Activated T-cell treated with anti-CD3 and anti-CD28 coated beads for 1 hour (primary cell): ENCODE data around the gene HERC3.
A peak's percentile ranks its signal among the peaks of the same experiment; 100 is the strongest.

Source experiments
- DNase-seq: peaks from one replicate; pipeline ENCODE4 v3.0.0-alpha.2; 2020; ENCODE audit warnings: low read depth

Gene HERC3

GRCh38 chr4:88720451-88721428 is 128.5 kb downstream of the HERC3 start:
- no peak for DNase-seq

DNA sequence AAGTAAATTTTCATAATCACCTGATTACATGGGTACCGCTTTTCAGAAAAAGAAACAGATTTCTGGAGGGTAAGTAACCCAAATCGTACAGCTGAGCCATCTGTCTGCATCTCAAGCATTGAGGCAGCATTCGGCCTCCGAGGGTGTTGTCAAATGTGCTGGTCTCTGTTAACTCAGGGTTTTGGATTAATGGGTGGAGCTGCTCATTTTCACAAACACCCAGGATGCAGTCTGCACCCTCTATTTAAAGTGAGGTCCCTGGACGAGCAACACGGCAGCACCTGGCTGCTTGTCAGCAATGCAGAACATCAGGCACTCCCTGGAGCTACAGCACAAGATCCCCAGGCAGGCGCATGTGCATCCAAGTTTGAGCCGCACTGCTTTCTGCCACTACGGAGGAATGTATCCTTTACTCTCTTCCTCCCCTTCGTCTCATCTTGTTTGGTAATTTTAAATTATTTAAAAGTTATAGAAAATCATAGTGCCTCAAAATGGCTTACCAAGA is 130.0 kb downstream of the HERC3 start:
- no peak for DNase-seq

DNA sequence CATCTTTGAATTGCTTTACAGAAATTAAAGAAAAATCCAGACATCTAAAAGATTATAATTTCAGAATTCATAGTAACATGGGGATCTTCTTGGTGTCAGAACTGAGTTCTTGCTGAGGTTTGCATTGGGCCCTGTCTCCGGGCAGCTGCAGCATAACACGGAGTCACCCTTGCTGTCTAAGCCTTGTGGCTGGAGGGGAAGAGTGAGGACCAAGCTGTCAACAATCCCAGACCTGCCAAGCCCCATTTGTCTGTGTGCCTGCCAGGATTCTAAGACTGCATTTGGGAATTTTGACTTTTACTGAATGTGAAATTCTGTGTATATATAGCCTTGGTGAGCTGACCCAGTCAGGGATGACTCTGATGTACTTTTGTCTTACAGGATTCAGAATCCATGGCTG is 130.5 kb downstream of the HERC3 start:
- no peak for DNase-seq

DNA sequence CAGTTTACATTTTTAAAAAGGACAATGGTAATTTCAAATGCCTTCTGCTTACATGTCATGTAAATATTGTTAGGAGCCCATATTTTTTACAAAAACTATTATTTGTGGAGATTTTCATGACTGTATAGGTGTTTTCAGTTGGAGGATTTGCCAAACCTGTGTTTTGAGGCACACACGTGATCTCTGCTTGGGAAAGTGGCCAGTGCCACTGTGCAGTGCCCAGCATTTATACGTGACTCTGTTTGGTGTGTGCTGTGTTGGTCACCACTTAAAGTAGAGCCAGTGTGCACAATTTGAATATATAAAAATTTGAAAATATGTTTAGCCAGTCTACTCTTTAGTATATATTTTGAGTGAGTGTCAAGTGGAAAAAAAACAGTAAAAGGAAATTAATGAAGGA is 132.1 kb downstream of the HERC3 start:
- DNase-seq: no peak

- no peak for DNase-seq
Observed at GRCh38 chr4:88725143-88725542, 132.9 kb downstream of the HERC3 start.

- no peak for DNase-seq
Observed at GRCh38 chr4:88725986-88726385, 133.7 kb downstream of the HERC3 start.

DNA sequence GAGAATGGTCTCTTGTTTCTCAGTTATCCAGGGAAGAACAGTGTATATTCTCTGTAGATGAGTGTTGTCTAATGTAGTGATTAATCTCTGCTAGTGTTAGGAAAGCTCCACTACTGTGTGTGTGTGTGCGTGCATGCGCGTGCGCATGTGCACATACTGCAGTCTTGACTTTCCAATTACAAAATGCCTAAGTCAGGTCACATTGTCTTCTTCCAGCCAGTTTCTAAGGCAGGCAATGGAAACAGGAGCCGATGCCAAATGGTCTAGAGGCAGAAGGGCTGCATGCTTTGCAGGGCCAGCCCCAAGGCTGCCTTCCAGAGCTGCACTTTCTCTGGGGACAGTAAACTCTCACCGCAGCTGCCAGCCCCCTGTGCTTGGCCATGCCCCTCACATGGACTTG is 135.9 kb downstream of the HERC3 start:
- DNase-seq: no peak

GRCh38 chr4:88729146-88729760 is 137.0 kb downstream of the HERC3 start:
- DNase-seq: no peak

- DNase-seq: no peak
Observed at GRCh38 chr4:88730811-88731210, 138.5 kb downstream of the HERC3 start.

GRCh38 chr4:88731381-88731780 is 139.1 kb downstream of the HERC3 start:
- no peak for DNase-seq

GRCh38 chr4:88732714-88733368 is 140.6 kb downstream of the HERC3 start:
- no peak for DNase-seq

DNA sequence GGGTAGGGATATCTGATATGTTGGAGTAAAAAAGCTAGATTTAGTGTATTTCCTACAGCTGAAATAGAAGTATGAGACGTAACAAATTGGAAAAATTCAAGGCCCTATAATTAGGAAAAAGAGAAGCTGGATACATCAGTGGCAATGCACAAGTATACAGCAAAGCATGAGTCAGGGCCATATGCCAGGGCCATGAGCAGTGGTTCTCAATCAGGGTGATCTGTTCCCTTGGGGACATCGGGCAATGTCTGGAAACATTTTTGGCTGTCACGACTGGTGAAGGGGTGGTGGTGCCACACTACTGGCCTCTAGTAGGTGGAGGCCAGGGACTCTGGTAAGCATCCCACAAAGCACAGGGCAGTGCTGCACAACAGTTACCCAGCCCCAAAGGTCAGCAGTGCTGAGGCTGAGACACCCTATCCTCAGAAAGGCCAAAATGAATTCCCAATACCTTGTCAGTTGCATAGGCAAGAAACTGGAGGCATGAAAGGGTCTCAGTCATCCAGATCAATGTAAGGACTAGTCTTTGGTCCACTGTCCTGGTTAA is 142.2 kb downstream of the HERC3 start:
- no peak for DNase-seq

DNA sequence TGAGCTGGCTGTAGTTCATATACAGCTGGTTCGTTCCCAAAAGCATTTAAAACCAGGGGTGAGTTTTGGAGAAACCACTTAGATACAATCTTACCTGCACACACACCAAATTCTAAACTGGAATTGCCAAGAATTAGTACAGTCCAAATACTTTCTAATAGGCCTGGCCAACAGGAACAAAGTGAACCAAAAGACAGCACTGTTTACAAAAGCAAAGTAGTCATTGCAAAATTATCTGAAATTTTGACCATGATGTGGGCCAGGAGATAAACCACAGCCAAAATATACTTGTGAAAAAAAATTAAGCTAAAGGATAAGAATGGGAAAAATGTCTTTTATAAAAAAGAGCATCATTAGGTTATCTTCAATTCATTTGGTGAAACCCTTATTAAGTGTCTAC is 143.3 kb downstream of the HERC3 start:
- DNase-seq: no peak

DNA sequence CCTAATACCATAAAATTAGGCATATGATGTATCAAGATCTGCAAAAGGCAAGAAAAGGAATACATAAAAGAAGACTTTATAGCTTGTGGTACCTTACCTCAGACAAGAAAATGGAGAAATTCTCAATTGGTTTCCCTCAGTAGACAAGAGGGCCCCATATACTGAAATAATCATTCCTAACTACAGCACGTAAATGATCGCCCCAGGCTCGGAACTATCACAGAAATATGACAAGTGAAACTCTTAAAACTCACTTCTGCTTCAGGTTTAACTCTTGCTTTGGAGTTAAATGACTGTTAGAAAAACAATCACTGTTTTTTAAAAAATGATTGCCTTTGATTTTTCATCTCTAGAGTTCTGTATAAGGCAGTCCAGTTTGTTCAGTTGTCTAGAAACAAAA is 144.0 kb downstream of the HERC3 start:
- DNase-seq: no peak

DNA sequence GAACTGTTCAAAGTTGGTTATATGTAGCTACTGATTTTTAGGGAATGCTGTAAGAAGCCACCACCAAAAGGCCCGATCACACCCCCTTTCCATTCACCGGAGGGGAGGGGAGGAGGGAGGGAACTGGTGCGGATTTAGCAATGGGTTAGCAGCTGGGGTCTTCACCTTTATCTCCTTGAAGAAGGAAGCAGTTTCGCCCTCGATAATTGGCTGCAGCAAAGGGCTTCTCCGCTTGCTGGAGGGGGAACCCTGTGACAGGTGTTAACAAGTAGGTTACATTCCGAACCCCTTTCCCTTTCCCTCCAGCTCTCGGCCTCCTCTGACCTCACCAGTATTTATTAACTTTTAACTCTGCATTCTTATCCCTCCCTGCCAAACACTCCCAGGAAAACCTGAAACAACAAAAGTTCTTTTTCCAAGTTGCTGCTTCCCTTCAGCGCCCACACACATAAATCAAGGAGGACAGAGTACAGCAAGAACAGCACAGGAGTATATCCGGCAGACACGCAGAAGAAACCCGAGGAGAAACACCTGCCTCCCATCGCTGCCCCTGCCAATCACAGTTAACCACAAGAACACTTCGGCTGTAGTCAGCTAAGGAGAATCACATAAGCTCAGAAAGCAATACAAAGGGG is 145.1 kb downstream of the HERC3 start:
- peak; percentile 5 for DNase-seq

DNA sequence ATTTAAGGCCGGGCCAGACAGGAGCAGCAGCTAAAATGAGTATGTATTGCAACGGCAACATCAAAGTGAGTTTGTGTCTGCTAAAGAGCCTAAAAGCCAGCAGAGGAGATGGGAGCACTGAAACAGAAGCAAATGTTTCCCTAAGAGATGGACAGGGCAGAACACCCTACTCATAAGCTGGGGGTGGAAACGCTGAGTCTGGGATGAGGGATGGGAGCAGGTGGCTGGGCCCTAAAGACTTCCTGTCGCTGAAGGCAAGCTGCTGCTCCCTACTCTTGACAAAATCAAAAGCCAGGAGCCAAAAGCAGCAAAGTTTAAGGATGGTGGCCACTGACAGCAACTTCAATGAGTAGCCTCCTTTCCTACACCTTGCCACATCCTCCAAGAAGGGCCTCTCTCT is 145.9 kb downstream of the HERC3 start:
- no peak for DNase-seq

GRCh38 chr4:88742561-88742960 is 150.3 kb downstream of the HERC3 start:
- DNase-seq: no peak

DNA sequence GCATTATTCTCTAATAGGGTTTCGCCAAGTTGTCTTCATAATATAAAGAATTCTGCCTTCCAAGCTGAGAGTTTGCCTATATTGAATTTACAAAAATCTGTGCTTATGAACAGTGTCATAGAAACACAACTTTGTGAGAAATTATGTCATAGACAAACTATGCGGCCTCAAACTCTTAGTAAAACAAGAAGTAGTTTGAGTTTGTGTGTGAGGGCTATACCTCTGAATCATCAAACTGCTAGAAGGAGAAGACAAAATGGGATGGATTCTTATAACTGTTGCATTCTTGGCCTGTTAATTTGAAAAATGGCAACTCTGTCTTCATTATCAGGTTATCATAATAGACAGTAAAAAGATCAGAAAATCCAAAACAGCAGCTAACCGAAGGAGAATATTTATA is 151.4 kb downstream of the HERC3 start:
- DNase-seq: no peak

GRCh38 chr4:88744609-88745008 is 152.3 kb downstream of the HERC3 start:
- DNase-seq: no peak

GRCh38 chr4:88745175-88745574 is 152.9 kb downstream of the HERC3 start:
- no peak for DNase-seq

- no peak for DNase-seq
Observed at GRCh38 chr4:88745581-88746163, 153.4 kb downstream of the HERC3 start.

DNA sequence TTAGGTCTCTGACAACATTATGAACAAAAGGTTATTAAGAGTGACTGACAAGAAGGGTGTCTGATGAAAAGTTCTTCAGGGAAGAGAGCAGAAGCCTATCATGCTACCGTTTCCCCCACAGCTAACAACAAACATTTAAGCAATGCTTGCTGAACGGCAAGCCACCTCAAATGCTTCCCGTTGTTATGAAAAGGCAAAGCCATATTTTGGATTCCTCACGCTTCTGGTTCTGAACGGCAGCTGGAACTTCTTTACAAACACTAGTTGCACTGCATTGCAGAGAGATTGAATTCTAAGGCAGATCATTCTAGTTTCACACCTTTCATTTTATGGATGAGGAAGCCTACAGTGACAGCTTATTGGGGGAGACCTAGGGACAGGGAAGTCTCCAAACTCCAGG is 153.9 kb downstream of the HERC3 start:
- no peak for DNase-seq
